Activated CD8-positive, alpha-beta memory T cell treated with anti-CD3 and anti-CD28 coated beads for 4 hours (primary cell): ENCODE results near the gene TAAR8.
"Not testable (repeated sequence)": the region's sequence is repeated elsewhere in the genome, so short reads cannot be mapped to it uniquely, and the experiment has no call there.

Experiments
- DNase-seq, 2 donors: peaks; one replicate each; pipeline ENCODE4 v3.0.0-alpha.2; 2020; ENCODE audit warnings: low read depth in 2 of 2

The TAAR8 gene, protein sequence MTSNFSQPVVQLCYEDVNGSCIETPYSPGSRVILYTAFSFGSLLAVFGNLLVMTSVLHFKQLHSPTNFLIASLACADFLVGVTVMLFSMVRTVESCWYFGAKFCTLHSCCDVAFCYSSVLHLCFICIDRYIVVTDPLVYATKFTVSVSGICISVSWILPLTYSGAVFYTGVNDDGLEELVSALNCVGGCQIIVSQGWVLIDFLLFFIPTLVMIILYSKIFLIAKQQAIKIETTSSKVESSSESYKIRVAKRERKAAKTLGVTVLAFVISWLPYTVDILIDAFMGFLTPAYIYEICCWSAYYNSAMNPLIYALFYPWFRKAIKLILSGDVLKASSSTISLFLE

GRCh38 chr6:132552372-132552771, at the start of gene TAAR8:
TAAR8 (plus strand) TSS chr6:132552672; CDS start chr6:132552693, 21 bp downstream.
- no peak for DNase-seq

DNA sequence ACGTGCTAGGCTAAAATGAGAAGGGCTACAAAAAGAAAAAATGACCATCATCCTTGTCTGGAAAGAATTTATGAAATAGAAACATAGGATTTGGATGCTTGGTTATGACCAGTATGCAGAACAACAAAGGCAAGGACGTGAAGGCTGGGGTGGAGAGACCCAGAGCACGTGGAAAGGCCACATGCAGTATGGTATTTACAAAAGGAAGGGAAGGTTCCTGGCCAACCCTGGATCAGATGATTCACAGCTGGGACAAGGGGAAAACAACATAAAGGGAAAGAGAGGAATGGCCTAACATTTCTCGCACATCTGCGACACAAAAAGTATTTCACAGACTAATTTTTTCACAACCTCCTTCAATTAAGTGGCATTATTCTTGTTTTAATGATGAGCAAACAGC, 47.7 kb upstream of the TAAR8 start:
- no peak for DNase-seq

DNA sequence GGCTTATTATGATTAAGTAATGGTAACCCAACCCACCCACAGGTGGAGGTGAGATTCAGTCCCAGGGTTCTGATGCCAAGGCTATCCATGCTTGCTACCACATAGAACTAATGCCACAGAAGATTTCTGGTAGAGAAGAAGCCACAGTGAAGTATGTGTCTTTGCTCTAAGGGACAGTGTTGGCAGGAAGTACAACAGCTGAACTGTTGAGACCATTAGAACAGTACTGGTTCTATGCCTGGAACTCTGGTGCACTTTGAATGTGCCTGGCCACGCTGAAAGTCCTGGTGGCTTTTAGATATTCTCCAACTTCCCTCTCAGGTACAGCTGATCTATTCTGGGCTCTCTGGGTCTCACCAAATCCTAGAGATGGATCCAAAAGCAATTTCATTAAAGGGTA, 47.3 kb upstream of the TAAR8 start:
- DNase-seq: no peak

DNA sequence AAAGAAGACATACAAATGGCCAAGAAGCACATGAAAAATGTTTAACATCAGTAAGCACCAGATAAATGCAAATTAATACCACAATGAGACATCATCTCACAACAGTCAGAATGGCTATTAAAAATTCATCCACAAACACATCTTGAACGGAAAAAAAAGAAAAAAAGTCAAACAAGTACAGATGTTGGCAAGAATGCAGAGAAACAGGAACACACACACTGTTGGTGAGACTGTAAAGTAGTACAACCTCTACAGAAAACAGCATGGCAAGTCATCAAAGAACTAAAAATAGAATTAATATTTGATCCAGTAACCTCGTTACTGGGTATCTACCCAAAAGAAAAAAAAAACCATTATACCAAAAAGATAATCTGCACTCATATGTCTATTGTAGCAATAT, 46.0 kb upstream of the TAAR8 start:
- no peak for DNase-seq

GRCh38 chr6:132506869-132507808, 45.3 kb upstream of the TAAR8 start:
- no peak for DNase-seq

GRCh38 chr6:132511210-132511830, 41.2 kb upstream of the TAAR8 start:
- DNase-seq: no peak

GRCh38 chr6:132511831-132512220, 40.6 kb upstream of the TAAR8 start:
- DNase-seq: no peak

DNA sequence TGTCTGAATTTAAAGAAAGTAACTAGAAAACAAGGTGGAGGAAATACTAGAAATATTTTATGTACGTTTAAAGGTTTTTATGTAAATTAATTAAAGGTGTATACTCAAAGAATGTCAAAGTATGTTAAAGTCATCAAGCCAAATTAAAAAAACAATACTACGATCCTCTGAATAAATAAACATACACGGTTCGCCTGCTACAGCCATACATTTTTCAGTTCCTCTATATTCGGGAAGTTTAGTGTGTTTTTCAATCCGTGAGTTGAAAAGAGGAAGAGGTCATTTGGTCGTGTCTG, 40.2 kb upstream of the TAAR8 start:
- DNase-seq: no peak

GRCh38 chr6:132512638-132513632, 39.5 kb upstream of the TAAR8 start, which contains the start of gene STX7:
STX7 (minus strand) TSS chr6:132513116; CDS start chr6:132503530, 9,586 bp downstream.
- DNase-seq: peak; percentile 78

- DNase-seq: no peak
These were observed 38.5 kb upstream of the TAAR8 start for GRCh38 chr6:132513831-132514545.

- no peak for DNase-seq
These were observed 37.1 kb upstream of the TAAR8 start for GRCh38 chr6:132515386-132515785.

GRCh38 chr6:132520953-132521352, 31.5 kb upstream of the TAAR8 start:
- DNase-seq: no peak

DNA sequence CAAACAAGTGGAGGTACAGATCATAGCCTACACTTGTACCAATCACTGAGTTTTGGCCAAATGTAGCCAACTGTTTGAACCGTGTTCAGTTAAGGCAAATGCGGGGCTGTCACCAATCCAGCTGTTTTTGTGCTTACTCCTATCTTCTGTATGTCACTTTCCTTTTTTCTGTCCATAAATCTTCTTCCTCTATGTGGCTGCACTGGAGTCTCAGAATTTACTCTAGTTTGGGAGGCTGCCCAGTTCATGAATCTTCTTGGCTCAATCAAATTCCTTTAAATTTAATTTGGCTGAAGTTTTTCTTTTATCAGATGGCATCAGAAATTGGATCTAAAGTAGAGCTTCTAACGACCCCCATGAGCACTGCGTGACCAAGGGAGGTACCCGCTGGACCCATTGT, 27.8 kb upstream of the TAAR8 start:
- DNase-seq: no peak

GRCh38 chr6:132525866-132526265, 26.6 kb upstream of the TAAR8 start:
- no peak for DNase-seq

GRCh38 chr6:132526461-132526860, 26.0 kb upstream of the TAAR8 start:
- DNase-seq: no peak

DNA sequence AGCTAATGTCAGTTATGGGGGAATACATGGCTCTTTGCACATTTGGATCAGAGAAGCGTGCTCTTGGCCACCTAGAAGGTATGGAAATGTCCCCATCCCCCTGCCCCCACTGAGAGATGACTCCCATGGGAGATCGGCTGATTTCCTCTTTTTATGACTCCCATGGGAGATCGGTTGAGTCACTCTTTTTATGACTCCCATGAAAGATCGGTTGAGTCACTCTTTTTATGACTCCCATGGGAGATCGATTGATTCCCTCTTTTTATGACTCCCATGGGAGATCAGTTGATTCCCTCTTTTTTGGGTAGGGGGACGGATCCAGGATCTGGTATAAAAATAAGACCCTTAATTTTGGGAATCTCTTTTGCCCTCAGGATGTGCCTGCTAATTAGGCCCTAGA, 24.7 kb upstream of the TAAR8 start:
- DNase-seq: no peak

GRCh38 chr6:132530293-132530974, 22.0 kb upstream of the TAAR8 start:
- DNase-seq: peak; percentile 47 to 57

- DNase-seq: not testable (repeated sequence)
These were observed 17.9 kb upstream of the TAAR8 start for GRCh38 chr6:132534546-132534945.

GRCh38 chr6:132537145-132537544, 15.3 kb upstream of the TAAR8 start:
- no peak for DNase-seq

DNA sequence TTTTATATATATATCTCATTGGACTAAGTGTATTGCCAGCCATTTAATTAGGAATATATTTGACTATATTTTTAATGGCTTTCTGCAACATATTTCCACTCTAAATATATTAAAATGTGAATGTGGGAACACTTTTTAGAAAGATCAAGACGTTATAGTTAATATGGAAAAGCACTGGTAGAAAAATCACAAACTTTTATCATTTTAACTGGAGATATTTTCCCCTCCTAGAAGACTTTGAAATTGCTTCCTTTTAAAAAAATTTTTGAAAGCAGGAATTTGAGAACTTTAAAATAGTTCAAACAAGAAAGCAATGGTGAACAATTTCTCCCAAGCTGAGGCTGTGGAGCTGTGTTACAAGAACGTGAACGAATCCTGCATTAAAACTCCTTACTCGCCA, 14.5 kb upstream of the TAAR8 start, which contains the start of gene TAAR9:
TSS of gene TAAR9 (plus strand) at position 301 of the 400 bp plus-strand sequence. CDS start at position 314, 13 bp downstream.
- DNase-seq: no peak
